Astrocyte (in vitro differentiated cells and primary cell): Measurements from ENCODE around the gene TLX2.

Source experiments
- CTCF ChIP-seq: IDR thresholded peaks from 2 replicates; pipeline ENCODE4 v1.5.1; 2011; ENCODE audit warnings: low read depth, mild to moderate bottlenecking, inconsistent platforms, low read length, moderate library complexity; ENCODE audit not compliant: insufficient read depth
- EZH2 ChIP-seq: IDR thresholded peaks from 2 replicates; pipeline ENCODE4 v1.6.1; 2012; ENCODE audit warnings: mild to moderate bottlenecking, low read length, inconsistent platforms; ENCODE audit not compliant: insufficient read depth

GRCh38 chr2:74528600-74529356 is 14.5 kb downstream of the TLX2 start:
- TF ChIP-seq CTCF (no peak), EZH2 (no peak)
